IPS-15b (cell line): ENCODE data around the gene MSL2.

Experiments used
- H3K27me3 ChIP-seq: one replicate; pipeline ENCODE4 v1.6.1; 2013; ENCODE audit warnings: low read length; ENCODE audit not compliant: control insufficient read depth, insufficient read depth
- H3K36me3 ChIP-seq: one replicate; pipeline ENCODE4 v1.6.1; 2013; ENCODE audit warnings: low read length; ENCODE audit not compliant: control insufficient read depth, insufficient read depth
- H3K4me1 ChIP-seq: one replicate; pipeline ENCODE4 v1.6.1; 2013; ENCODE audit warnings: mild to moderate bottlenecking, low read length; ENCODE audit not compliant: control insufficient read depth, insufficient read depth
- H3K4me3 ChIP-seq: one replicate; pipeline ENCODE4 v1.5.1; 2013; ENCODE audit warnings: low read depth, low read length
- H3K9ac ChIP-seq: one replicate; pipeline ENCODE4 v1.6.1; 2013; ENCODE audit warnings: low read depth, mild to moderate bottlenecking, low read length
- H3K9me3 ChIP-seq: one replicate; pipeline ENCODE4 v1.6.1; 2013; ENCODE audit warnings: mild to moderate bottlenecking, low read length; ENCODE audit not compliant: control insufficient read depth, insufficient read depth

MSL2 gene

DNA sequence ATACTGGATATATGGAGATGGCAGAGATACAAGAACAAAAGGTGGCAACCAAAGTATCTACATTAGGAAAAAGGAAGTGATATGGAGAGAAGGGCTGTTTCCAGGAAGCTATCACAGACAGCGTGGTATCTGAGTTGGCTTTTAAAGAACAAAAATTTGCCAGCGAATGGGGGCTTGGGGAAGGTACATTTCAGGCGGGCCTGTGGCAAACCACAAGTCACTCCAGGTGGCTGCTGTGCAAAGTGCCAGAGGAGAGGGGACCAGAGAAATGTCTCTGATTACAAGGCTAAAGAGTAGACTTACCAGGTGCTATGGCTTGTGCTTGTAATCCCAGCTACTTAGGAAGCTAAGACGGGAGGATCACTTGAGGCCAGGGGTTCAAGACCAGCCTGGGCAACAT, 91.1 kb downstream of the MSL2 start:
- Histone ChIP-seq H3K9ac (no peak overlapping the region), H3K4me1 (no peaks in the 10 kb centered on the region), H3K27me3 (no peaks in the 10 kb centered on the region), H3K36me3 (no peaks in the 10 kb centered on the region), H3K4me3 (no peak overlapping the region), H3K9me3 (no peaks in the 10 kb centered on the region)
